ENCODE measurements around the gene ZNF557.

The ZNF557 gene

GRCh38 chr19:7112675-7113074, 43.2 kb downstream of the ZNF557 start:
- H3K79me2 ChIP-seq (ENCODE audit: insufficient read depth, low read length), result no peaks in the 10 kb centered on the region
- TF ChIP-seq EZH2phosphoT487 (conservative IDR thresholded peaks at IDR 0.05; ENCODE audit: low read length) (no peak), CTCF (IDR thresholded peaks at IDR 0.05; ENCODE audit: insufficient read depth, low read length, poor library complexity, severe bottlenecking) (no peak)
- peaks cover 5% of the 10 kb centered on the region; the same call in 1 of the 2 replicates for H3K36me3 ChIP-seq (ENCODE audit: low read length)
- no peaks in the 10 kb centered on the region for H3K9me2 ChIP-seq (replicated peaks; ENCODE audit: insufficient read depth, low read length)
- H3K4me2 ChIP-seq (ENCODE audit: low read depth, low read length, poor library complexity, severe bottlenecking), result no peak overlapping the region
- H2AFZ ChIP-seq (ENCODE audit: low read depth, low read length, severe bottlenecking), result no peak overlapping the region
- no peaks in the 10 kb centered on the region for H4K20me1 ChIP-seq (ENCODE audit: low read depth, low read length)
- 0 out of 2 replicates have a peak, but pooled peaks cover 4% of the 10 kb centered on the region for H3F3A ChIP-seq (ENCODE audit: insufficient read depth)
- no peaks in the 10 kb centered on the region for H3K9me3 ChIP-seq (ENCODE audit: insufficient read depth, low read length)
- H3K27ac ChIP-seq (ENCODE audit: low read depth, low read length), result no peak overlapping the region
- no peak overlapping the region for H3K9ac ChIP-seq (ENCODE audit: low read length)
- H3K4me3 ChIP-seq (ENCODE audit: insufficient read depth, low read length, poor library complexity, severe bottlenecking), result no peak overlapping the region
- H3K27me3 ChIP-seq (ENCODE audit: low read length), result no peaks in the 10 kb centered on the region

GRCh38 chr19:7113233-7113632, 43.7 kb downstream of the ZNF557 start:
- no peak for TF ChIP-seq CTCF (IDR thresholded peaks at IDR 0.05; ENCODE audit: insufficient read depth, low read length, poor library complexity, severe bottlenecking)
- no peak for TF ChIP-seq EZH2phosphoT487 (conservative IDR thresholded peaks at IDR 0.05; ENCODE audit: low read length)
- H3K36me3 ChIP-seq (ENCODE audit: low read length), result peaks cover 5% of the 10 kb centered on the region; the same call in 1 of the 2 replicates
- no peaks in the 10 kb centered on the region for H3K9me3 ChIP-seq (ENCODE audit: insufficient read depth, low read length)

DNA sequence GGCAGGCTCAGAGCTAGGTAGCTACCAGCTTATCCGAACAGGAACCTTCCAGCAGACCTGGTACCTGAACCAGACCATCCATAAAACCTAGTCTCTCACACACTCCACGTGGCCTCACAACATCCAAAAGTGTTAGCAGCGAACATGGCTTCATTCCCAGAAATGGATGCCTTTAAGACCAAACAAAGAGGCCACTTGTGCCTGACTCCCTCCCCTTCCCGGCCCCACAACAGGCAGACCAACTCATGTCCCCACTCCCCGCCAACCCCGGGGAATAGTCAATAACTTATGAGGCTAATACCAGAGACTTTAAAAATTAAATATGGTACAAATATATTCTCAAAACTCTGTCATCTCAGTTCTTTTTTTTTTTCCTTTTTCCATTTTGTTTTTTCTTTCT, 46.2 kb downstream of the ZNF557 start:
- TF ChIP-seq EZH2phosphoT487 (conservative IDR thresholded peaks at IDR 0.05; ENCODE audit: low read length) (no peak), CTCF (IDR thresholded peaks at IDR 0.05; ENCODE audit: insufficient read depth, low read length, poor library complexity, severe bottlenecking) (no peak)
- Histone ChIP-seq H3K27me3 (ENCODE audit: low read length) (no peaks in the 10 kb centered on the region), H3K9me3 (ENCODE audit: insufficient read depth, low read length) (no peaks in the 10 kb centered on the region), H3F3A (ENCODE audit: insufficient read depth) (0 out of 2 replicates have a peak, but pooled peaks cover 4% of the 10 kb centered on the region), H3K79me2 (ENCODE audit: insufficient read depth, low read length) (no peaks in the 10 kb centered on the region), H3K9ac (ENCODE audit: low read length) (no peak overlapping the region), H3K4me3 (ENCODE audit: insufficient read depth, low read length, poor library complexity, severe bottlenecking) (no peak overlapping the region), H2AFZ (ENCODE audit: low read depth, low read length, severe bottlenecking) (no peak overlapping the region), H3K27ac (ENCODE audit: low read depth, low read length) (no peak overlapping the region), H4K20me1 (ENCODE audit: low read depth, low read length) (no peaks in the 10 kb centered on the region), H3K9me2 (replicated peaks; ENCODE audit: insufficient read depth, low read length) (no peaks in the 10 kb centered on the region), H3K4me2 (ENCODE audit: low read depth, low read length, poor library complexity, severe bottlenecking) (no peak overlapping the region), H3K36me3 (ENCODE audit: low read length) (peaks cover 13% of the 10 kb centered on the region; the same call in 1 of the 2 replicates)

More at GRCh38 chr19:7113233-7113632, 43.7 kb downstream of the ZNF557 start:
- no peak overlapping the region for H3K4me3 ChIP-seq (ENCODE audit: insufficient read depth, low read length, poor library complexity, severe bottlenecking)
- H3K27me3 ChIP-seq (ENCODE audit: low read length), result no peaks in the 10 kb centered on the region
- no peak overlapping the region for H3K4me2 ChIP-seq (ENCODE audit: low read depth, low read length, poor library complexity, severe bottlenecking)
- H4K20me1 ChIP-seq (ENCODE audit: low read depth, low read length), result no peaks in the 10 kb centered on the region
- H3K27ac ChIP-seq (ENCODE audit: low read depth, low read length), result no peak overlapping the region
- H3F3A ChIP-seq (ENCODE audit: insufficient read depth), result 0 out of 2 replicates have a peak, but pooled peaks cover 4% of the 10 kb centered on the region
- no peaks in the 10 kb centered on the region for H3K9me2 ChIP-seq (replicated peaks; ENCODE audit: insufficient read depth, low read length)
- no peaks in the 10 kb centered on the region for H3K79me2 ChIP-seq (ENCODE audit: insufficient read depth, low read length)
- H3K9ac ChIP-seq (ENCODE audit: low read length), result no peak overlapping the region
- H2AFZ ChIP-seq (ENCODE audit: low read depth, low read length, severe bottlenecking), result no peak overlapping the region
